ENCODE results near the gene MACROH2A2. TPM values are rescaled to one million over a fixed set of nuclear protein-coding genes. Genes with fewer than 3 reads are reported as not detected.

Gene MACROH2A2
- total and polyA plus RNA-seq, 2 of the 13 experiments (the other 11 are each of a cell fraction or from before 2014, with no cell fraction given) = 9.8 to 43.1 TPM

GRCh38 chr10:70090951-70091350 lies 38.3 kb downstream of the MACROH2A2 start (continued):
- TF ChIP-seq ZNF749 (CRISPR knock-in tag; IDR thresholded peaks at IDR 0.05; ENCODE audit: borderline replicate concordance) (no peak), GTF3A (CRISPR knock-in tag; conservative IDR thresholded peaks at IDR 0.05) (no peak), ZBTB1 (CRISPR knock-in tag; IDR thresholded peaks at IDR 0.05; ENCODE audit: borderline replicate concordance) (no peak), ZNF496 (CRISPR knock-in tag; IDR thresholded peaks at IDR 0.05; ENCODE audit: insufficient replicate concordance) (no peak), ZHX1 (CRISPR knock-in tag; IDR thresholded peaks at IDR 0.05; ENCODE audit: low read depth) (no peak), NONO (IDR thresholded peaks at IDR 0.05) (no peak), NONO (CRISPR knock-in tag; conservative IDR thresholded peaks at IDR 0.05) (peak; percentile 57; the same call in 1 of the 2 replicates), ZNF17 (CRISPR knock-in tag; IDR thresholded peaks at IDR 0.05) (no peak), TBX3 (IDR thresholded peaks at IDR 0.05; ENCODE audit: borderline replicate concordance) (no peak), TAF15 (IDR thresholded peaks at IDR 0.05; ENCODE audit: low read depth, low read length, poor library complexity, severe bottlenecking) (no peak), ATF5 (CRISPR knock-in tag; IDR thresholded peaks at IDR 0.05; ENCODE audit: low read depth) (no peak), MNT (IDR thresholded peaks at IDR 0.05) (peak; percentile 22; the same call in 1 of the 2 replicates), ZNF580 (CRISPR knock-in tag; IDR thresholded peaks at IDR 0.05; ENCODE audit: borderline replicate concordance, low read depth) (no peak), THYN1 (CRISPR knock-in tag; IDR thresholded peaks at IDR 0.05; ENCODE audit: borderline replicate concordance, low read depth) (no peak), HNF4A (CRISPR knock-in tag; IDR thresholded peaks at IDR 0.05) (peak; percentile 93), ZSCAN12 (CRISPR knock-in tag; IDR thresholded peaks at IDR 0.05) (no peak), TBX2 (CRISPR knock-in tag; IDR thresholded peaks at IDR 0.05; ENCODE audit: borderline replicate concordance) (peak; percentile 48; the same call in 1 of the 2 replicates), ZBTB42 (CRISPR knock-in tag; IDR thresholded peaks at IDR 0.05) (no peak), MXI1 (IDR thresholded peaks at IDR 0.05; ENCODE audit: borderline replicate concordance, low read depth, low read length) (peak; percentile 55; the same call in 1 of the 3 replicates), ZNF574 (CRISPR knock-in tag; IDR thresholded peaks at IDR 0.05) (peak; percentile 59), ZNF644 (CRISPR knock-in tag; IDR thresholded peaks at IDR 0.05; ENCODE audit: low read depth) (peak; percentile 84; the same call in 1 of the 2 replicates), CBX5 (CRISPR knock-in tag; IDR thresholded peaks at IDR 0.05; ENCODE audit: borderline replicate concordance) (peak; percentile 40; the same call in 1 of the 2 replicates), SOX5 (CRISPR knock-in tag; IDR thresholded peaks at IDR 0.05; ENCODE audit: borderline replicate concordance) (peak; percentile 71; the same call in 1 of the 2 replicates)
